Epithelial cell of proximal tubule (primary cell): Measurements from ENCODE around the gene MYO5B. TPM values are rescaled to one million over a fixed set of nuclear protein-coding genes. Genes with fewer than 3 reads are reported as not detected.
"Not testable (repeated sequence)": the region's sequence is repeated elsewhere in the genome, so short reads cannot be mapped to it uniquely, and the experiment has no call there.

ENCODE experiments used
- DNase-seq: peaks from one replicate; pipeline ENCODE4 v3.0.0-alpha.2; 2011; ENCODE audit warnings: low read depth
- H3K4me3 ChIP-seq: 2 replicates; pipeline ENCODE4 v1.5.1; 2011; ENCODE audit warnings: low read depth, mild to moderate bottlenecking, low read length
- CTCF ChIP-seq: conservative IDR thresholded peaks from 2 replicates; pipeline ENCODE4 v1.5.1; 2012; ENCODE audit warnings: low read depth, mild to moderate bottlenecking, low read length
- total RNA-seq: library from RNA; depleted of rRNA; stranded (reverse); fragments of >200 nt; gene quantifications from 2 replicates; pipeline ENCODE4 v1.2.3, GENCODE V29; 2015

The MYO5B gene
- total RNA-seq, result 34.1 and 48.4 TPM in 2 replicates

GRCh38 chr18:50194631-50195532 is at the start of gene MYO5B:
Gene MYO5B, minus strand, starts transcription at chr18:50195147. Its CDS starts 354 bp downstream, at chr18:50194793.
- peak; percentile 35 for TF ChIP-seq CTCF
- H3K4me3 ChIP-seq, result peak within 1 kb of the TSS; percentile 80
- DNase-seq, result no peak

- DNase-seq, H3K4me3 ChIP-seq: not testable (repeated sequence)
Measured at GRCh38 chr18:50241768-50242167, 46.8 kb upstream of the MYO5B start.

GRCh38 chr18:50240080-50240563 is 45.2 kb upstream of the MYO5B start:
- DNase-seq, result peak; percentile 15
- H3K4me3 ChIP-seq, result no peak overlapping the region
- TF ChIP-seq CTCF, result no peak

GRCh38 chr18:50232419-50232818 is 37.5 kb upstream of the MYO5B start:
- TF ChIP-seq CTCF, result no peak
- no peak overlapping the region for H3K4me3 ChIP-seq
- no peak for DNase-seq

- peak; percentile 44 for DNase-seq
- no peak overlapping the region for H3K4me3 ChIP-seq
- no peak for TF ChIP-seq CTCF
Measured at GRCh38 chr18:50231621-50232020, 36.7 kb upstream of the MYO5B start.

- not testable (repeated sequence) for H3K4me3 ChIP-seq, DNase-seq
Measured at GRCh38 chr18:50220249-50220648, 25.3 kb upstream of the MYO5B start.

GRCh38 chr18:50218432-50219197 is 23.7 kb upstream of the MYO5B start:
- peak; percentile 77 for TF ChIP-seq CTCF
- no peak for DNase-seq
- no peak overlapping the region for H3K4me3 ChIP-seq
